Transverse colon (tissue), 4 donors: ENCODE results near the gene CSF1R. TPM values are rescaled to one million over a fixed set of nuclear protein-coding genes. Genes with fewer than 3 reads are reported as not detected.

ENCODE experiments used
- DNase-seq: peaks from one replicate; pipeline ENCODE4 v3.0.0-alpha.2; 2019
- H3K27ac ChIP-seq, 4 donors: fragments of 200-600 bp; sonication (generic); 2 replicates each; pipeline ENCODE4 v1.5.1; 2016 to 2018; ENCODE audit warnings: inconsistent platforms in 4 of 4
- H3K27me3 ChIP-seq: fragments of 200-600 bp; sonication (generic); 2 replicates; pipeline ENCODE4 v1.5.1; 2017; ENCODE audit warnings: inconsistent platforms
- H3K36me3 ChIP-seq, 4 donors: fragments of 200-600 bp; sonication (generic); 2 replicates each; pipeline ENCODE4 v1.5.1; 2017 to 2019; ENCODE audit warnings: inconsistent platforms in 4 of 4
- H3K4me1 ChIP-seq, 4 donors: fragments of 200-600 bp; sonication (generic); 2 replicates each; pipeline ENCODE4 v1.5.1; 2017 to 2020; ENCODE audit warnings: inconsistent platforms in 4 of 4
- H3K4me3 ChIP-seq, 4 donors: fragments of 200-600 bp; sonication (generic); 1 replicate in 1 of 4; 2 replicates in 3 of 4; pipeline versions ENCODE4 v1.5.1 to v1.6.1; 2017 to 2019; ENCODE audit warnings: inconsistent platforms in 4 of 4
- H3K9me3 ChIP-seq, 2 donors: fragments of 200-600 bp; sonication (generic); 2 replicates each; pipeline ENCODE4 v1.5.1; 2017 to 2019; ENCODE audit warnings: inconsistent platforms in 2 of 2
- EP300 ChIP-seq: sonication (generic); formaldehyde crosslinking; IDR thresholded peaks from one replicate; pipeline ENCODE4 v1.6.1; 2017; ENCODE audit warnings: antibody characterized with exemption, low read depth
- POLR2A ChIP-seq: fragments of 450-650 bp; IDR thresholded peaks from one replicate; pipeline ENCODE4 v1.6.1; 2016; ENCODE audit warnings: antibody characterized with exemption, mild to moderate bottlenecking, moderate library complexity
- POLR2AphosphoS5 ChIP-seq, 3 donors: sonication (generic); formaldehyde crosslinking; IDR thresholded peaks; one replicate each; pipeline ENCODE4 v1.6.1; 2016; ENCODE audit warnings: antibody characterized with exemption in 3 of 3
- WGBS, 2 donors: methylation state at CpG; one replicate each; pipeline ENCODE4 v1.1.5; 2018; ENCODE audit warnings: low coverage in 1 of 2; 5-methylcytosine and 5-hydroxymethylcytosine counted together
- in situ Hi-C, 4 donors: fragments of 200-750 bp; cut with MboI; loops; one replicate each; pipeline versions ENCODE4 v1.15.0 to v1.15.1; 2017; ENCODE audit warnings: low sequenced_read_pairs in 3 of 4, low pct_ligation_motif_present in 1 of 4, low pct_unique_long_range_greater_than_20kb in 1 of 4
- intact Hi-C: fragments of 100-400 bp; cut with DNase I; formaldehyde crosslinking; loops from one replicate; pipeline ENCODE4 v1.15.1; 2023; ENCODE audit warnings: low total_unique reads
- total RNA-seq, 4 donors: library from RNA; depleted of rRNA; stranded (reverse); fragments of >200 nt; gene quantifications; one replicate each; pipeline ENCODE4 v1.1.0, GENCODE V29; 2016
- TF ChIP-seq, protein P1 (sequence below), 5 experiments: fragments of 200-600 bp in 3 of 5; fragments of 450-650 bp in 2 of 5; sonication (generic) in 3 of 5; IDR thresholded peaks; 1 replicate in 2 of 5; 2 replicates in 3 of 5; pipeline ENCODE4 v1.5.1; 2016 to 2017; ENCODE audit warnings: antibody characterized with exemption in 5 of 5, inconsistent platforms in 3 of 5, mild to moderate bottlenecking in 2 of 5, moderate library complexity in 1 of 5

CSF1R gene
- total RNA-seq, 4 donors from 2014 or later = 0.60 to 38.9 (median 14.7) TPM

DNA sequence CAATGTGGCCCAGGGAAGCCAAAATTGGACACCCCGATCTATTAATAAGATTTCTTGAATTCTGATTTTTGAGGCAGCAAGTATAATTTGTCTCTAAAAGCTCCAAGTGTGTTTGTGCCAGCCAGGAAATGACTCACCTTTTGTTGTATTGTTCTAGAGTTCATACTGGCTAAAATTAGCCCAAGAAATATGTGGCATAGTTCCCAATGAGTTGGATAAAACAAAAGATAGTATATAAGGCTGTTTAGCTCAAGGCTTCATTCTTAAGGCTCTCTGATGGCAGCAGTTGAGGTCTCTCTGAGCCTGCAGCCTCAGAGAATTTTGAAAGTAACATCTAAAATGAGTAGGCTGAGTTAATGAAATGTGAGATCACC is 64.2 kb downstream of the CSF1R start:
- peaks cover 0 to 72% (median 29%) of the 10 kb centered on the region in 4 donors for H3K36me3 ChIP-seq
- WGBS, 2 donors = 92% methylated on average over 1 of the region's 1 CpG; no CpG with 5 or more reads in 1 of the 2 donors
- H3K27me3 ChIP-seq = no peaks in the 10 kb centered on the region
- intact Hi-C loops = no loop called here
- peaks cover 0 to 7% (median 3%) of the 10 kb centered on the region in 4 donors for H3K4me1 ChIP-seq
- H3K9me3 ChIP-seq = no peaks in the 10 kb centered on the region
- no peak for DNase-seq
- no peak overlapping the region for H3K27ac ChIP-seq
- H3K4me3 ChIP-seq = no peak overlapping the region
- in situ Hi-C loops = no loop called here
- TF ChIP-seq, protein P1, sequence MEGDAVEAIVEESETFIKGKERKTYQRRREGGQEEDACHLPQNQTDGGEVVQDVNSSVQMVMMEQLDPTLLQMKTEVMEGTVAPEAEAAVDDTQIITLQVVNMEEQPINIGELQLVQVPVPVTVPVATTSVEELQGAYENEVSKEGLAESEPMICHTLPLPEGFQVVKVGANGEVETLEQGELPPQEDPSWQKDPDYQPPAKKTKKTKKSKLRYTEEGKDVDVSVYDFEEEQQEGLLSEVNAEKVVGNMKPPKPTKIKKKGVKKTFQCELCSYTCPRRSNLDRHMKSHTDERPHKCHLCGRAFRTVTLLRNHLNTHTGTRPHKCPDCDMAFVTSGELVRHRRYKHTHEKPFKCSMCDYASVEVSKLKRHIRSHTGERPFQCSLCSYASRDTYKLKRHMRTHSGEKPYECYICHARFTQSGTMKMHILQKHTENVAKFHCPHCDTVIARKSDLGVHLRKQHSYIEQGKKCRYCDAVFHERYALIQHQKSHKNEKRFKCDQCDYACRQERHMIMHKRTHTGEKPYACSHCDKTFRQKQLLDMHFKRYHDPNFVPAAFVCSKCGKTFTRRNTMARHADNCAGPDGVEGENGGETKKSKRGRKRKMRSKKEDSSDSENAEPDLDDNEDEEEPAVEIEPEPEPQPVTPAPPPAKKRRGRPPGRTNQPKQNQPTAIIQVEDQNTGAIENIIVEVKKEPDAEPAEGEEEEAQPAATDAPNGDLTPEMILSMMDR (IDR thresholded peaks at IDR 0.05) = no peak
- TF ChIP-seq POLR2AphosphoS5 (IDR thresholded peaks at IDR 0.05) = no peak
- no peak for TF ChIP-seq EP300
- TF ChIP-seq POLR2A = no peak

GRCh38 chr5:150021491-150022157 is 64.7 kb downstream of the CSF1R start:
- peaks cover 0 to 66% (median 26%) of the 10 kb centered on the region in 4 donors for H3K36me3 ChIP-seq
- no peaks in the 10 kb centered on the region for H3K27me3 ChIP-seq
- H3K4me3 ChIP-seq = no peak overlapping the region
- H3K9me3 ChIP-seq = no peaks in the 10 kb centered on the region
- intact Hi-C loops (no loop called here), in situ Hi-C loops (no loop called here)
- 91 to 95% methylated on average over 6 to 13 of the region's 13 CpGs for WGBS, 2 donors
- TF ChIP-seq POLR2A (no peak), POLR2AphosphoS5 (IDR thresholded peaks at IDR 0.05) (no peak), EP300 (no peak)
- TF ChIP-seq, protein P1 (IDR thresholded peaks at IDR 0.05) = no peak
- no peak for DNase-seq
- H3K4me1 ChIP-seq = peaks cover 0 to 7% (median 3%) of the 10 kb centered on the region in 4 donors
- no peak overlapping the region for H3K27ac ChIP-seq

DNA sequence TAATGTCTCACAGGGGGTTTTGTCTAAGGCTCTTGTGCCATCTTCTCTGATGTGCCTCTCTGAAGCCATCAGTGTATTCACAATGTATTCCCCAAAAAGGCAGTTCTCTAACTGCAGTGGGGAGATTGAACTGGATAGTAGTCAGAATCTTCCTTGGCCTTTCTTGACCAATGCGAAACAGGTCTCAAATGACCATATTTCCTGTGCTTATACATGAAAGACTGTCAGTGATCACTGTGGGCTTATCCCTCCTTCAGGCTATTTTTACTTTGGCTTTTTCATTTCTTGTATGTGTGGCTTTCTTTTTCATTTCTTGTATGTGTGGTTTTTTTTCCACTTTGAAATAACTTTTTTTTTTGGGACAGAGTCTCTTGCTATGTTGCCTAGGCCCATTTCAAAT is 66.1 kb downstream of the CSF1R start:
- no peaks in the 10 kb centered on the region for H3K9me3 ChIP-seq
- H3K4me3 ChIP-seq = no peak overlapping the region
- peaks cover 0 to 66% (median 25%) of the 10 kb centered on the region in 4 donors for H3K36me3 ChIP-seq
- in situ Hi-C loops (no loop called here), intact Hi-C loops (no loop called here)
- TF ChIP-seq POLR2A (no peak), POLR2AphosphoS5 (IDR thresholded peaks at IDR 0.05) (no peak), EP300 (no peak)
- TF ChIP-seq, protein P1 (IDR thresholded peaks at IDR 0.05) = no peak
- no peak for DNase-seq
- 100% methylated on average over 1 of the region's 1 CpG for WGBS, 2 donors
- H3K4me1 ChIP-seq = peaks cover 0 to 7% (median 3%) of the 10 kb centered on the region in 4 donors
- no peak overlapping the region for H3K27ac ChIP-seq
- no peaks in the 10 kb centered on the region for H3K27me3 ChIP-seq

DNA sequence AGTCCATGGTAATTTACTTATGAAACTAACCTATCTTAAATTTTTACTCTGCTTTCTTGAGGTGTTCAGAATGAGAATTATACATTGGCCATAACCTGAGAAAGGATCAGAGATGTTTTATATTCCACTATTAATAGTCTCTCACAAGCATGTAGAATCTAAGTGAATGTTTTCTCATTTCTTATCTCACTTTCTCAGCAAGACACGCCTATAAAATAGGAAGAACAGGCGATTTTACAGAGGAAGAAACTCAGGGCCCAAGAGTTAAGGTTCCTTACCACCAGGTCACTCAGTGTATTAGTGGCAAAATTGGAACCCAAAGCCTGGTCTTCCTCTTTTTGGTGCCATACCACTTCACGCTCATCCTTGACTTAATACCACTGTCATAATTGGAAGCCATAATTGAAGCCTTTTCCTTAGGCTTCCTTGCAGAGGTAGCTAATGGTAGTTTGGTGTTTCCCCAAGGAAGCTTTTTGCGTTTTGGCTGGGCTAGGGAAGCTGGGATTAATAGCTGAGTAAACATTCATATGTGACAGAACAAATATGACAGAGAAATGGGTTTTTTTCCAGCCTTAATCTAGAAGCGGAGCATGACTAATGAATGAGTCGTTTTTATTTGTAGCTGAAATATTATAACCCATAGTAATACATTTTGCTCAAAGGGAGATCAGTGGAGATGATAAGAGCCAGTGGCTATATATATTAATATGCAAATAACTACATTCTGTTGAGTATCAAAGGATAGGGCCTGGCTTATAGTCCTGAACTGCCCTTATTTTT is 68.9 kb downstream of the CSF1R start:
- Histone ChIP-seq H3K4me3 (no peak overlapping the region), H3K27me3 (no peaks in the 10 kb centered on the region), H3K9me3 (no peaks in the 10 kb centered on the region), H3K4me1 (peaks cover 0 to 15% (median 8%) of the 10 kb centered on the region in 4 donors), H3K36me3 (peaks cover 0 to 64% (median 30%) of the 10 kb centered on the region in 4 donors), H3K27ac (no peak overlapping the region)
- 78 to 89% methylated on average over 5 to 6 of the region's 6 CpGs for WGBS, 2 donors
- in situ Hi-C loops = no loop called here
- DNase-seq = no peak
- TF ChIP-seq EP300 (no peak), POLR2A (no peak), POLR2AphosphoS5 (IDR thresholded peaks at IDR 0.05) (no peak)
- TF ChIP-seq, protein P1 (IDR thresholded peaks at IDR 0.05) = no peak
- intact Hi-C loops = no loop called here
